Retinal pigment epithelial cell (primary cell): ENCODE data around the gene POLD1.

ENCODE experiments used
- DNase-seq: peaks from one replicate; pipeline ENCODE4 v3.0.0-alpha.2; 2010; ENCODE audit warnings: low read depth
- H3K4me3 ChIP-seq: 2 replicates; pipeline ENCODE4 v1.5.1; 2011; ENCODE audit warnings: mild to moderate bottlenecking, low read length, control low read depth, moderate library complexity
- CTCF ChIP-seq: conservative IDR thresholded peaks from 2 replicates; pipeline ENCODE4 v1.5.1; 2011; ENCODE audit warnings: low read depth, low read length, control low read depth, inconsistent platforms

The POLD1 gene

GRCh38 chr19:50465000-50465399, 80.9 kb downstream of the POLD1 start:
- H3K4me3 ChIP-seq, result no peak overlapping the region
- no peak for TF ChIP-seq CTCF
- no peak for DNase-seq

DNA sequence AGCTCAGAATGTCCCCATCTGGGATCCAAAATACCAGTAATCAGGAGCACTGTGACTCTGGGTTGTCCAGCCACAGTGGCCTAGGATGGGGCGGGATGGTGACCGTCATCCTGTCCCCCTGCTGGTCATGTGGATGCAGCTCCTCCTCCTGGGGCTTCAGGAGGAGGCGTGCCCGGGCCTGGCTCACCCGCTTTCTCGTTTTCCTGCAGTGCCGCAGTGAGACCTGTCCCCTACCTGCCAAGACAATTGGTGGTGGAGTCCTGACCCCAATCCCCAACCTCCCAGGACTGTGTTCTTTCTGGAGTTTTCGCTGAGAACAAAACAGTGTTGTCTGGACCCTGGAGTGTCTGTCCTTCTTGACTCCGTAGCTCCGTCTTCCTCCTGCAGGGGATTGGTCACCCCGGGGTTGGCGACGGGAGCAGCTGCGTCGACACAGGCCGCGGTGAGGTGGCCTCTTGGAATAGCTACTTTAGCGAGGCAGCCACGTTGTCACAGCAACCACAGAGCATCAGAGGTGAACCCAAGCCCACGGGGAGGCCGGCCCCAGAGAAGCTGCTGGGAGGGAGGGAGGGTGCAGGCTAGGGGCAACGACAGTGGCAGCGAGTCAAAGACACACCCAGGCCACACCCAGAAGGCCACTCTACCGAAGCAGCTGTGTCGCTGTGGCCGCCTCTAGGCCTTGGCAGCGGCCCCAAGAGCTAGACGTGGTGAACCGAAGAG, 82.0 kb downstream of the POLD1 start:
- DNase-seq, result no peak
- no peak overlapping the region for H3K4me3 ChIP-seq
- peak; percentile 47 for TF ChIP-seq CTCF

DNA sequence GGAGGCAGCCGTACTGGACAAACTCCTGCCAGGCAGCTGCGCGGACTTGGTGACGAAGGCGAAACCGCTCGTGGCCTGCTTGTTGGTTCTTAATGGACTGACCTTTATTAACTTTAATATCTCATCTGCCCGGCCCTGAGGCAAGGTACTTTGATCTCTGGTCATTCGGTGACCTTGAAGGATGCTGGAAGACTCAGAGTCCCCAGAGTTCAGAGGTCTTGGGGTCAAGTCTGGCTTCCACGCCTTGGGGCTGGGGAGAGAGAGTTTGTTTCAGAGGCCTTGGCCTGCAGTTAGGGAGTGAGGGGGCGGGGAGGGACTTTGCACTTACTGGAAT, 82.5 kb downstream of the POLD1 start:
- DNase-seq, result no peak
- no peak overlapping the region for H3K4me3 ChIP-seq
- TF ChIP-seq CTCF, result no peak

DNA sequence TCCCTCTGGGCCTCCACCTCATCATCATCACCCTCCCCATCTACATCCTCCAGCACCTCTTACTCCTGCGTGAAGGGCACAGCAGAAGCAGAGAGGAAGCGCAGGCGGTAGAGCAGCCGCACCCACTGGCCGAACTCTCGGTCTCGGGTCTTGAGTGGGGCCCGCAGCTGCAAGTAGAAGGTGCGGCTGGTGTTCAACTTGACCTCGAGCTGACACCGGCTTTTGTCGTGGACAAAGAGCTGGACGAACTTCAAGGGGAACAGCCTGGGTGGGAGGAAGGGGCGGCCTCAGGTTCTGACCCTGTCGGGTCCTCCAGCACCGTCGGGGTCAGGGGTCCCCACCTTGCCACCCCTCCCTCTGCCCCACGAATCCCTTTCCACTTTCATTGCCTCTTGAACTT, 83.4 kb downstream of the POLD1 start:
- DNase-seq, result no peak
- H3K4me3 ChIP-seq, result no peak overlapping the region
- no peak for TF ChIP-seq CTCF
